Activated B cell treated with CpG ODN at 0.5 μM for 24 hours (primary cell): Measurements from ENCODE around the gene TUBA3D. TPM values are rescaled to one million over a fixed set of nuclear protein-coding genes. Genes with fewer than 3 reads are reported as not detected.
"Not testable (repeated sequence)": the region's sequence is repeated elsewhere in the genome, so short reads cannot be mapped to it uniquely, and the experiment has no call there.

Experiments used
- ATAC-seq: fragments of 200-7000 bp; cut with Tn5 transposase; one replicate; pipeline ENCODE4 v1.10.0; 2021; ENCODE audit warnings: low read depth, mild to moderate bottlenecking, moderate library complexity
- CTCF ChIA-PET: fragments of 350-600 bp; sonication (Branson Sonifier 250); formaldehyde crosslinking; loops from one replicate; lab custom pipeline; 2021; ENCODE audit warnings: antibody characterized with exemption; lab: Charles Lee
- POLR2A ChIA-PET: fragments of 350-600 bp; sonication (Branson Sonifier 250); formaldehyde crosslinking; loops from one replicate; lab custom pipeline; 2021; ENCODE audit warnings: antibody characterized with exemption; lab: Charles Lee
- DNase-seq: peaks from one replicate; pipeline ENCODE4 v3.0.0; 2022
- H3K27ac Mint-ChIP-seq: one replicate; pipeline ENCODE4 v1.8.0; 2020; ENCODE audit warnings: mixed read lengths
- H3K27me3 Mint-ChIP-seq: one replicate; pipeline ENCODE4 v1.8.0; 2021; ENCODE audit warnings: mixed read lengths
- H3K36me3 Mint-ChIP-seq: one replicate; pipeline ENCODE4 v1.8.0; 2021; ENCODE audit warnings: low read depth, mixed read lengths
- H3K4me1 Mint-ChIP-seq: one replicate; pipeline ENCODE4 v1.8.0; 2021; ENCODE audit warnings: mixed read lengths
- H3K4me3 Mint-ChIP-seq: one replicate; pipeline ENCODE4 v1.8.0; 2020; ENCODE audit warnings: mild to moderate bottlenecking, mixed read lengths
- H3K9me3 Mint-ChIP-seq: one replicate; pipeline ENCODE4 v1.8.0; 2020; ENCODE audit warnings: mixed read lengths
- intact Hi-C: fragments of 100-400 bp; cut with micrococcal nuclease; formaldehyde crosslinking; loops from one replicate; pipeline ENCODE4 v1.15.1; 2024
- total RNA-seq: library from RNA; stranded (reverse); gene quantifications from 2 replicates; pipeline ENCODE4 v1.2.3, GENCODE V29; 2022
- TF ChIP-seq, protein P1 (sequence below): fragments of 200-600 bp; IDR thresholded peaks from one replicate; pipeline ENCODE4 v1.8.0; 2022; ENCODE audit warnings: antibody characterized with exemption, mild to moderate bottlenecking

The TUBA3D gene
- total RNA-seq, 1 donor from 2014 or later, result not detected

DNA sequence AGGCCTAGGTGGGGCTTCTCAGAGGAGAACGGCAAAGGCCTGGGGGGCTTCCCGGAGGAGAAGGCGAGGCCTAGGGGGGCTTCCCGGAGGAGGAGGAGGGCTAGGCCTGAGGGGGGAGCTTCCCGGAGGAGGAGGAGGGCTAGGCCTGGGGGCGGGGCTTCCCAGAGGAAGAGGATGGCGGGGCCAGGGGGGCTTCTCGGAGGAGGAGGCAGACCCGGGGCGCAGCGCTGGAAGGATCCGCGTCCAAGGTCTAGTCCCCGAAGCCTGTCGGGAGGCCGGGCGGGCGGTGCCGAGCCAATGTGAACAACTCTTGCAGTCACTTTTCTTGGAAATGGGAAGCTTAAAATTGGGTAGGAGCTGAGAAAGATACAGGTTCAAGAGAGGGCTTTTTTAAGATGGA is 30.0 kb upstream of the TUBA3D start:
- peaks cover 12% of the 10 kb centered on the region for H3K27me3 Mint-ChIP-seq
- no peaks in the 10 kb centered on the region for H3K9me3 Mint-ChIP-seq
- intact Hi-C loops, result no loop called here
- no peak overlapping the region for H3K4me3 Mint-ChIP-seq
- H3K36me3 Mint-ChIP-seq, result no peaks in the 10 kb centered on the region
- ATAC-seq (no peak), DNase-seq (no peak)
- TF ChIP-seq, protein P1, sequence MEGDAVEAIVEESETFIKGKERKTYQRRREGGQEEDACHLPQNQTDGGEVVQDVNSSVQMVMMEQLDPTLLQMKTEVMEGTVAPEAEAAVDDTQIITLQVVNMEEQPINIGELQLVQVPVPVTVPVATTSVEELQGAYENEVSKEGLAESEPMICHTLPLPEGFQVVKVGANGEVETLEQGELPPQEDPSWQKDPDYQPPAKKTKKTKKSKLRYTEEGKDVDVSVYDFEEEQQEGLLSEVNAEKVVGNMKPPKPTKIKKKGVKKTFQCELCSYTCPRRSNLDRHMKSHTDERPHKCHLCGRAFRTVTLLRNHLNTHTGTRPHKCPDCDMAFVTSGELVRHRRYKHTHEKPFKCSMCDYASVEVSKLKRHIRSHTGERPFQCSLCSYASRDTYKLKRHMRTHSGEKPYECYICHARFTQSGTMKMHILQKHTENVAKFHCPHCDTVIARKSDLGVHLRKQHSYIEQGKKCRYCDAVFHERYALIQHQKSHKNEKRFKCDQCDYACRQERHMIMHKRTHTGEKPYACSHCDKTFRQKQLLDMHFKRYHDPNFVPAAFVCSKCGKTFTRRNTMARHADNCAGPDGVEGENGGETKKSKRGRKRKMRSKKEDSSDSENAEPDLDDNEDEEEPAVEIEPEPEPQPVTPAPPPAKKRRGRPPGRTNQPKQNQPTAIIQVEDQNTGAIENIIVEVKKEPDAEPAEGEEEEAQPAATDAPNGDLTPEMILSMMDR, result no peak
- no peak overlapping the region for H3K27ac Mint-ChIP-seq
- POLR2A ChIA-PET, result no interaction called here
- CTCF ChIA-PET, result no interaction called here
- H3K4me1 Mint-ChIP-seq, result no peaks in the 10 kb centered on the region

DNA sequence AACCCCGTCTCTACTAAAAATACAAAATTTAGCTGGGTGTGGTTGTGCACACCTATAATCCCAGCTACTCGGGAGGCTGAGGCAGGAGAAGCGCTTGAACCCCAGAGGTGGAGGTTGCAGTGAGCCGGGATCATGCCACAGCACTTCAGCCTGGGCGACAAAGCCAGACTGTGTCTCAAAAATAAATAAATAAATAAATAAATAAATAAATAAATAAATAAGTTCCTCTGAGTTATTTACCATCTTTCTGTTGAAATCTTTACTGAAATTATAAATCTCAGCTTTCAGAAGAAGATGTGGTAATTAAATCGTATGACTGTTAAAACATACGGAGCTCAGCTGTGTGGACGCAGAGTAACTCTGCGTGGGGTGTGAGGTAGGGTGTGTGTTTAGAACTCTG is 27.9 kb upstream of the TUBA3D start:
- H3K27ac Mint-ChIP-seq, CTCF ChIA-PET, H3K36me3 Mint-ChIP-seq, H3K9me3 Mint-ChIP-seq, POLR2A ChIA-PET, ATAC-seq, DNase-seq, H3K4me3 Mint-ChIP-seq, H3K4me1 Mint-ChIP-seq, intact Hi-C loops: not testable (repeated sequence)
- H3K27me3 Mint-ChIP-seq, result peaks cover 13% of the 10 kb centered on the region

DNA sequence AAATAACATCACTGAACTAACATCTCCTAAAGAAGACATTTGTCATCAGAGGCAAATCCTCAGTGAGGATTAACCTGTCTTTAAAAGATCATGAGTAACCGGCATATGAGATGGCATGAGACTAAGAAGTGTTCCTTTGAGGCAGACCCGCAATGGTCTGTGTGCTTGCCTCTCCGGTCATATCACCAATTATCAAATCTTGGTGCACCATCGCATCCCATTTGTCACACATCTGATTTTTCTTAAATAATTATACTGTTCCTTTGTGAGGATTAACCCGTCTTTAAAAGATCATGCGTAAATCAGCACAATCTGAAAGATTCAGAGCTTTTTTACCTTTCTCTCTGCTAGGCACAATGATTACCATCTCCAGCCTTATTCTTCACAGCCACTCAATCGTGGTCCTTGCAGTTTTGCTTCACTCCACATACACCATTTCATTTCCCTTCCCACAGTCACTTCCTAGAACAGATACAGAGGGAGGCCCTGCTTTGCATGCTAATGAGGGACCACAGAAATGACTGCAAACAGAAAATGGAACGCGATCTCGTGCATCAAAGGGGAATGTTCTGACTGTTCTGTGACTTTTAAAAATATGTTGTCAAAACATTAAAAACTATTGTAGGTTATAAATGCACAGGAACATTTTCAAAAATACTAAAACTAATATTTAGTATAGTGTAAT is 24.5 kb upstream of the TUBA3D start:
- H3K27me3 Mint-ChIP-seq, result peaks cover 15% of the 10 kb centered on the region
- H3K9me3 Mint-ChIP-seq, H3K4me1 Mint-ChIP-seq, H3K4me3 Mint-ChIP-seq, ATAC-seq, POLR2A ChIA-PET, intact Hi-C loops, H3K27ac Mint-ChIP-seq, DNase-seq, H3K36me3 Mint-ChIP-seq, CTCF ChIA-PET: not testable (repeated sequence)

DNA sequence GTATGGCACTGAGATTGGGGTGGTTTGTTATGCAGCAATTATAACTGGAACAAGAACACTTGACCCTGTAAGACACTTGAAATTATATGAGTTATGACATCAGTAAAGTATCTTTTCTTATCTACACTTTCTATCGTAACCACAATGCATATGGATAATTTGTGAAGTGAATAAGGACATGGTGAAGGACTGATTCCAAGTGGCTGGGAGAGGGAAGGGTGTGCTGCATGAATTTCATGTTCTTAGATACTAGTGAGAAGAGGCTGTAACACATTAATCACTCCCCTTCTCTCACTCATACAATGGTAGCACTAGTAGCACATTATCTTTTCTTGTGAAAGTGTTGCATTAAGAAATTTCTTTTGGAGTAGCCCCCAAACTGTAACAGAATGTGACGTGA is 21.0 kb upstream of the TUBA3D start:
- POLR2A ChIA-PET, H3K4me1 Mint-ChIP-seq, DNase-seq, H3K36me3 Mint-ChIP-seq, H3K27ac Mint-ChIP-seq, intact Hi-C loops, ATAC-seq, CTCF ChIA-PET, H3K4me3 Mint-ChIP-seq, H3K9me3 Mint-ChIP-seq: not testable (repeated sequence)
- H3K27me3 Mint-ChIP-seq, result peaks cover 17% of the 10 kb centered on the region

DNA sequence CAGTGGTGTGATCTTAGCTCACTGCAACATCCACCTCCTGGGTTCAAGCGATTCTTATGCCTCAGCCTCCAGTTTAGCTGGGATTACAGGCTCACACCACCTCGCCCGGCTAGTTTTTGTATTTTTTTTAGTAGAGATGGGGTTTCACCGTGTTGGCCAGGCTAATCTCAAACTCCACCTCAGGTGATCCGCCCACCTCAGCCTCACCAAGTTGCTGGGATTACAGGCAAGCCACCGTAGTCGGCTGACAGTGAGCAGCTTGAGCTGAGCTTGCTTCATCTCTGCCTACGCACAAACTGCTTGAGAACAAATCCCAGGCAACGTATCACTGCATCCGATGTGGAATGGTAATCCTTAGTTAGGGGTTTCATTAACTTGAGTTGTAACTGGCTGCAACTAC is 8.2 kb upstream of the TUBA3D start:
- POLR2A ChIA-PET, result not testable (repeated sequence)

DNA sequence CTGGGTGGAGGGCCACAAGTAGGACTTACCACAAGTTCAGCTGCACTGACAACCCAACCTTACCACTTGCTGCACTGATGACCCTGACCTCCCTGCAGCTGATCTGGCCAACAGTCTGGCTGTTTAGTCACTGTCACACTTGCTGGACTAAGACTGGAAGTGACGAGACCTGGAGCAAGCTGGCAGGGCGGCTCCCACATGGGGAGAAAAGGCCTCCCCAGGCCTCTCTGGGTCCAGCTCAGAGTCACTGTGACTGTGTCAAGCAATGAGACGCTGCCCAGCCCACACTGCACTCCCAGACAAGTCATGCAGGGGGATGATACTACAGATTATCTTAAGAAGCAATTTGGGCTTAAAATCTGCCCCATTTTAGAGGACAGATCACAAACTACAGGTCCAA is 5.0 kb upstream of the TUBA3D start:
- H3K27ac Mint-ChIP-seq, H3K4me3 Mint-ChIP-seq, POLR2A ChIA-PET, intact Hi-C loops, H3K9me3 Mint-ChIP-seq, H3K36me3 Mint-ChIP-seq, H3K27me3 Mint-ChIP-seq, DNase-seq, CTCF ChIA-PET, ATAC-seq, H3K4me1 Mint-ChIP-seq: not testable (repeated sequence)

More for the DNA sequence above, 8.2 kb upstream of the TUBA3D start:
- H3K4me3 Mint-ChIP-seq, H3K4me1 Mint-ChIP-seq, DNase-seq, H3K27ac Mint-ChIP-seq, H3K27me3 Mint-ChIP-seq, intact Hi-C loops, ATAC-seq, H3K9me3 Mint-ChIP-seq, CTCF ChIA-PET, H3K36me3 Mint-ChIP-seq: not testable (repeated sequence)

DNA sequence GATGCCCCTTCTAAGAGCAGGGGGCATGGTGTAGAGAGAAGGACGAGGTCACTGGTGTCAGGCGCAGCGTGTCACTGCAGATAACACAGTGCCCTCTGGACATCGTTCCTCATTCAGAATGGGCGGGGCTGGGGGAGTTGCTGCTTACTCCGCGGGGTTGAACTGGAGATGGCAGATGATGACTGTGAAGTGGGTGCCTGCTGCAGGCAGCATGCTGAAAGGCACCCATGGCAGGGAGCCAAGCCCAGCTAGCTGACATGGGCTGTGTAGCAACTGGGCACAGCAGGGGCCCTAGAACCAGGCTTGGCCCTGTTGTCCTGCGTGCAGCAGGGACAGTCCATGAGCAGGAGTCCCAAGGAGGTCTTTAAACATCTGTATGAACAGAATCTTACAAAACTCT is 4.3 kb upstream of the TUBA3D start:
- POLR2A ChIA-PET, H3K27ac Mint-ChIP-seq, H3K27me3 Mint-ChIP-seq, ATAC-seq, intact Hi-C loops, CTCF ChIA-PET, H3K9me3 Mint-ChIP-seq, H3K4me1 Mint-ChIP-seq, DNase-seq, H3K4me3 Mint-ChIP-seq, H3K36me3 Mint-ChIP-seq: not testable (repeated sequence)

DNA sequence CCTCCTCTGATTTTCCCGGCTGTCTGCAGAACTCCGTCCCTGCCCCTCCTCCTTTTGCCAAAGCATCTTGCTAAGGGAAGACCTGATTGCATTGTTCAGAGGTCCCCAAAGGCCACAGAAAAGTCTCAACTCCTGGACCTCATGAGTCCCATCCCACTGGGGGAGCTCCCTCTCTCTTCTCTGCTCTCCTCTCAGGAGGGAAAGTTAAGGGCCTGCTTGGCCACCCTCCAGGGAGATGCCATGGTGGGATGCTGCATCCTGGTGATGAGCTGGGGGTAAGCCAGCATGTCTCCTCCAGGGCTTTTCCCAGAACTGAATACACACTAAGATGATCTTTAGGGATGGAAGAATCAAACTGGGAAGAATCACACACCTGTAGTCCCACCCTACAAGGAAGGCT is 2.7 kb upstream of the TUBA3D start:
- CTCF ChIA-PET, H3K27ac Mint-ChIP-seq, H3K27me3 Mint-ChIP-seq, ATAC-seq, H3K9me3 Mint-ChIP-seq, DNase-seq, H3K4me1 Mint-ChIP-seq, intact Hi-C loops, H3K36me3 Mint-ChIP-seq, POLR2A ChIA-PET, H3K4me3 Mint-ChIP-seq: not testable (repeated sequence)

DNA sequence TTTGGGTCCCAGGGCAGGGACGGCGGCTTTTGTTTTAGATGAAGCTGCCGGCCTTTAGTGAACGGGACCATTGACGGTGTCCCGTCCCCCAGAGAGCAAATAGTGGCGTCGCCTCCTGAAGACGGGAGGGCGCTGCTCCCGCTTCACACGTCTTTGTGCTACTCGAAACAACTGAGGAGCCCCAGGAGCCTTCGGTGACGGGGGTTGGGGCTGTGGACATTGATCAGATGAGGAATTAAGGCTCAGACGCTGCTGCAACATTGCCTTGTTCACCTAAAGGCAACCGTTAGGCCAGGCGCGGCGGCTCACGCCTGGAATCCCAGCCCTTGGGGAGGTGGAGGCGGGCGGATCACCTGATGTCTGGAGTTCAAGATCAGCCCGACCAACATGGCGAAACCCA is 444 bp downstream of the TUBA3D start:
- H3K9me3 Mint-ChIP-seq, H3K36me3 Mint-ChIP-seq, intact Hi-C loops, H3K27me3 Mint-ChIP-seq, H3K4me1 Mint-ChIP-seq, DNase-seq, H3K27ac Mint-ChIP-seq, ATAC-seq, POLR2A ChIA-PET, H3K4me3 Mint-ChIP-seq, CTCF ChIA-PET: not testable (repeated sequence)

DNA sequence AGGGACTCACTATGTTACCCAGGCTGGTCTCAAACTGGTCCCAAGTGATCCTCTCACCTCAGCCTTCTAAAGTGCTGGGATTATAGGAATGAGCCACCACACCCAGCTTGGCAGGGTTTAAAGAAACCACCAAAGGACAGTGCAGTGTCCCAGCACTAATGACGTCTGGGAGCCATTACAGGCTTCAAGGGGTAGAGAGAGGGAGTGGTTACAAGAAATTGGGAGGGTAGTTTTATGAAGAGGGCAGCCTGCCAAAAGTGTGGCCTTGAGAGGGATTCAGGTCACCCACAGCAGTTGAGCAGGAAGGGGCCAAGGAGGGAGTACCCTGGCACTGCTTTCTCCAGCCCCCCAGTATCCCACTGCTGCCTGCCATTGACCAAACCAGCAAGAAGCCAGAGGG is 1.3 kb downstream of the TUBA3D start:
- CTCF ChIA-PET, DNase-seq, H3K4me3 Mint-ChIP-seq, H3K4me1 Mint-ChIP-seq, H3K9me3 Mint-ChIP-seq, ATAC-seq, H3K27ac Mint-ChIP-seq, intact Hi-C loops, POLR2A ChIA-PET, H3K27me3 Mint-ChIP-seq, H3K36me3 Mint-ChIP-seq: not testable (repeated sequence)

DNA sequence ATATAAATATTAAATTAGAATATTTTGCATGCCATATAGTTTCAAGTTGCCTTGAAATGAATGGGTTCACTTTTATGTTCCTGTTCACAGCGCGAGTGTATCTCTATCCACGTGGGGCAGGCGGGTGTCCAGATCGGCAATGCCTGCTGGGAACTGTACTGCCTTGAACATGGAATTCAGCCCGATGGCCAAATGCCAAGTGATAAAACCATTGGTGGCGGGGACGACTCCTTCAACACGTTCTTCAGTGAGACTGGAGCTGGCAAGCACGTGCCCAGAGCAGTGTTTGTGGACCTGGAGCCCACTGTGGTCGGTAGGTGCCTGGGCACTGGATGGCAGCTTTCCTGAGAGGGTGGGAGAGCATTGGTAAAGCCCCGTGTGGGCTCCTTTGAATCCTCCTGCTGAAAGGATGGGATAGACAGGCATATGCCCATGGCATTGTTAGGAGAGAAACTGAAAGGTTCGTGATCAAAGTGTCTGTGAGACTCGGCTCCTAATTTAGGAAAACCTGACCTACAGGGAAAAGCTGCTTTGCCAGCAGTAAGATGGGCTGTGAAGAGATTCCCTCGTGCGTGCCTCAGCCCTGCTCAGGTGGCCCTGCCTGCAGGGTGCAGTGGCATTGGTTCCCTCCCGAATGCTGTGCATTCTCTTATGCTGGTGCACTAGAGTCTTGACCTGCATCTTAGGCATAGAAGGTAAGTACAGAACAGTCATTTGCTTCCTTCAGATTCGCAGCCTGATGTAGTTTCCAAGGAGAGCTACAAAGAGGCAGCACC is 2.3 kb downstream of the TUBA3D start:
- ATAC-seq, H3K27me3 Mint-ChIP-seq, intact Hi-C loops, H3K9me3 Mint-ChIP-seq, DNase-seq, H3K36me3 Mint-ChIP-seq, H3K27ac Mint-ChIP-seq, POLR2A ChIA-PET, H3K4me1 Mint-ChIP-seq, H3K4me3 Mint-ChIP-seq, CTCF ChIA-PET: not testable (repeated sequence)
